Measurements from ENCODE around the gene EPG5.
"Not testable (repeated sequence)": the region's sequence is repeated elsewhere in the genome, so short reads cannot be mapped to it uniquely, and the experiment has no call there.

EPG5 gene

DNA sequence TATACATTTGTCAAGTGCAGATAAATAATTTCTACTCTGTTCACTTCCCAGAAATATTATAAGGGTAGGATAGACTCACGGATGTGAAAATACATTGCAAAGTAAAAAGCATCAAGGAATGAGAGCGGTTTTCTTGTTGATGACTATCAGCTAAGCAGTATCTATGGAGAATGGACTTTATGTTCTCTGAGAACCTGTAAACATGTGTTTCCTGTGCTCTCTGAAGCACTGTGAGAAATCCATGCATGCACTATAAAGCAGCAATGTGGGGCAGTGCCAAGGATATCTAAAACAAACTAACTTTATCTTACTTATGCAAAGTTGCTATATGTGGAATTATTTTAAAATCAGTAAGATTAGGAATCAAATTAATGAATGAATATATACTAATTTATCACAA is 146.1 kb downstream of the EPG5 start:
- DNase-seq (ENCODE audit: low read depth, low spot score), result no peak
- POLR2A ChIA-PET, result no interaction called here
- H3K4me3 ChIP-seq (ENCODE audit: low read depth, low read length), result no peak overlapping the region
- CTCF ChIA-PET, result interaction anchor here (0.9 to 1.0 kb wide), 2 partner anchors 19 to 99 kb away, joined by 3 read pairs; no protein-coding TSS in a partner anchor
- TF ChIP-seq, protein P1, sequence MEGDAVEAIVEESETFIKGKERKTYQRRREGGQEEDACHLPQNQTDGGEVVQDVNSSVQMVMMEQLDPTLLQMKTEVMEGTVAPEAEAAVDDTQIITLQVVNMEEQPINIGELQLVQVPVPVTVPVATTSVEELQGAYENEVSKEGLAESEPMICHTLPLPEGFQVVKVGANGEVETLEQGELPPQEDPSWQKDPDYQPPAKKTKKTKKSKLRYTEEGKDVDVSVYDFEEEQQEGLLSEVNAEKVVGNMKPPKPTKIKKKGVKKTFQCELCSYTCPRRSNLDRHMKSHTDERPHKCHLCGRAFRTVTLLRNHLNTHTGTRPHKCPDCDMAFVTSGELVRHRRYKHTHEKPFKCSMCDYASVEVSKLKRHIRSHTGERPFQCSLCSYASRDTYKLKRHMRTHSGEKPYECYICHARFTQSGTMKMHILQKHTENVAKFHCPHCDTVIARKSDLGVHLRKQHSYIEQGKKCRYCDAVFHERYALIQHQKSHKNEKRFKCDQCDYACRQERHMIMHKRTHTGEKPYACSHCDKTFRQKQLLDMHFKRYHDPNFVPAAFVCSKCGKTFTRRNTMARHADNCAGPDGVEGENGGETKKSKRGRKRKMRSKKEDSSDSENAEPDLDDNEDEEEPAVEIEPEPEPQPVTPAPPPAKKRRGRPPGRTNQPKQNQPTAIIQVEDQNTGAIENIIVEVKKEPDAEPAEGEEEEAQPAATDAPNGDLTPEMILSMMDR (IDR thresholded peaks at IDR 0.05; ENCODE audit: insufficient read depth, low read length, missing control alignments), result no peak

DNA sequence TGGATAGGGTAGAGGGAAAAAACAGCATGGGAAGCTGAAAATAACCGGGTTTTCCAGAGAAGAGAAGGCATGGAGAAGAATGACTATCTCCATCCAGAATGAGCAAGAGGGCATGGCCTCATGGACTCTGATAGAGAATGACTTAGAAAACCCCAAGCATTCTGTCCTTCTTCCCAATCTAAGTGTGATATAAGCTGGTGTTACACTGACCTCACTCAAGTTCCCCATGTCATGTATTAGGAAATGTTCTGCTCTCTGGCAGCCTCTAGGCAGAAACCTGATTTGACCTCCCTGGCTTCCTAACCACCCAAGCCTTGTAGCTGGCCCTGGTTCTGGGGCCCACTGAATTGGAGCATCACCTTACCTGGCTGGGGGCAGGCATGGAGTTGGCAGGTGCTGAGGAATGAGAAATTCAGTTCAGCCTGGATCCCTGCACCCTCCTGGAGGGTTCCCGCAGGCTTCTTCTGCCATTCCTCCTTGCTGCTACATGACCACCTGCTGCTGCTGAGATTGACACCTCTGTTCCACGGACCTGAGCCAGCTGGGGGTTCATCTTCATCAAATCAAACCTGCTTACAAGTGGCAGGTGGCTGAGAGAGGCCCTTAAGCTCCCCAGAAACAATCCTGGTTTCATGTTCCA is 146.9 kb downstream of the EPG5 start:
- H3K4me3 ChIP-seq (ENCODE audit: low read depth, low read length), result no peak overlapping the region
- TF ChIP-seq, protein P1 (IDR thresholded peaks at IDR 0.05; ENCODE audit: insufficient read depth, low read length, missing control alignments), result no peak
- ChIA-PET CTCF (interaction anchor here (1.4 kb wide), 1 partner anchor 20 kb away, joined by 4 read pairs; no protein-coding TSS in a partner anchor), POLR2A (no interaction called here)
- no peak for DNase-seq (ENCODE audit: low read depth, low spot score)

DNA sequence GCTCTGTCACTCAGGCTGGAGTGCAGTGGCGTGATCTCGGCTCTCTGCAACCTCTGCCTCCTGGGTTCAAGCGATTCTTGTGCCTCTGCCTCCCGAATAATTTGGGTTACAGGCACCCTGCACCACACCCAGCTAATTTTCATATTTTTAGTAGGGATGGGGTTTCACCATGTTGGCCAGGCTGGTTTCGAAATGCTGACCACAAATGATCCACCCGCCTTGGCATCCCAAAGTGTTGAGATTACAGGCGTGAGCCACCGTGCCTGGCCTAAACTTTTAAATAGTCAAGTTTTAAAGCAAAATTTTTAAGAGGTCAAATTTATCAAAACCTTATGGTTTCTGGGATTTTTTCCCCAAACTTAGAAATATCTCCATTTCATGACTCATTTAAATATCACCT is 148.4 kb downstream of the EPG5 start:
- CTCF ChIA-PET, result interaction anchor here (1.1 kb wide), 1 partner anchor 127 kb away, joined by 3 read pairs; no protein-coding TSS in a partner anchor
- DNase-seq (ENCODE audit: low read depth, low spot score); H3K4me3 ChIP-seq (ENCODE audit: low read depth, low read length); POLR2A ChIA-PET: not testable (repeated sequence)

DNA sequence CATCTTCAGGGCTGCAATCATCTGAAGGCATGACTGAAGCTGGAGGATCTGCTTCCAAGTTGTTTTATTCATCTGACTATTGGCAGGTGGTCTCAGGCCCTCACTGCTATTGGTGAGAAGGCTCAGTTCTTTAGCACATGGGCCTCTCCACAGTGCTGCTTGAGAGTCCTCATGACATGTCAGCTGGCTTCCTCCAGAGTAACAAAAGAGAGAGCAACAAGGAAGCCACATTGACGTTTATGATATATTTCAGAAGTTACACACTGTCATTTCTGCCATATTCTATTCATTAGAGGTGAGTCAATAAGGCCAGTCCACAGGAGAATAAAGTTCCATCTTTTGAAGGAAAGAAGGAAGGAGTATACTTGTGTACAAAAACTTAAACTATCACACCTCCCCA is 149.6 kb downstream of the EPG5 start:
- DNase-seq (ENCODE audit: low read depth, low spot score), result no peak
- TF ChIP-seq, protein P1 (IDR thresholded peaks at IDR 0.05; ENCODE audit: insufficient read depth, low read length, missing control alignments), result no peak
- ChIA-PET CTCF (interaction anchor here (1.1 kb wide), 1 partner anchor 62 kb away, joined by 3 read pairs; no protein-coding TSS in a partner anchor), POLR2A (no interaction called here)
- H3K4me3 ChIP-seq (ENCODE audit: low read depth, low read length), result no peak overlapping the region

DNA sequence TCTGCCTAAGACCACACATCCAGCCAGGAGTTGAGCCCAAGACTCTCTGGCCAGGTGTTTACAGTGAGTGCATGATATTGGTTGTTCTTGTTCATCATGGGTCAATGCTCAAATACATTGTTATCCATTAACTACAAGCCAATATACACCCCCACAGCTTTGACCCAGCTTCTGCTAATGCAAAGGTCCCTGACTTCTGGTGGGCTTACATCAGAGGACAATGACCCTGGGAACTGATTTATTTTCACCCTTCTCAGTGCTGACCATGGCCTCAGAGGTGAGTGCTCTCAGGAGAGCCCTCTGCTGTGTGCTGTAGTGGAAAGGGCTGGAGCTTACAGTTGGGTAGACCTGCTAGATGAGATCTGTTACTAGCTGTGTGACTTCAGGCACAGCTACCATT is 152.4 kb downstream of the EPG5 start:
- CTCF ChIA-PET; DNase-seq (ENCODE audit: low read depth, low spot score); POLR2A ChIA-PET; H3K4me3 ChIP-seq (ENCODE audit: low read depth, low read length): not testable (repeated sequence)

DNA sequence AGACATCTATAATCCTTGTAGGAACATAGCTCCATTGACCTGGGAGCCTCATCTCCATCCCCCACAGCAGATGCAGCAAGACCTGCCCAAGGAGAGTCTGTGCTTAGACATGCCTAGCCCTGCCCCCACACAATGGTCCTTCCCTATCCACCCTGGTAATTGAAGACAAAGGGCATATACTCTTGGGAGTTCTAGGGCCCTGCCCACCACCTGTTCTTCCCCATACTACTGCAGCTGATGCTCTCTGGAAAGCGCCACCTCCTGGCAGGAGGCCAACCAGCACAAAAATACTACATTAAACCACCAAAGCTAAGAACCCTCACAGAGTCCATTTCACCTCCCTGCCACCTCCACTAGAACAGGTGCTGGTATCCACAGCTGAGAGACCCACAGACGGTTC is 160.0 kb downstream of the EPG5 start:
- POLR2A ChIA-PET; DNase-seq (ENCODE audit: low read depth, low spot score); H3K4me3 ChIP-seq (ENCODE audit: low read depth, low read length): not testable (repeated sequence)
- CTCF ChIA-PET, result interaction anchor here (1.9 kb wide), 1 partner anchor 24 kb away, joined by 5 read pairs; no protein-coding TSS in a partner anchor

DNA sequence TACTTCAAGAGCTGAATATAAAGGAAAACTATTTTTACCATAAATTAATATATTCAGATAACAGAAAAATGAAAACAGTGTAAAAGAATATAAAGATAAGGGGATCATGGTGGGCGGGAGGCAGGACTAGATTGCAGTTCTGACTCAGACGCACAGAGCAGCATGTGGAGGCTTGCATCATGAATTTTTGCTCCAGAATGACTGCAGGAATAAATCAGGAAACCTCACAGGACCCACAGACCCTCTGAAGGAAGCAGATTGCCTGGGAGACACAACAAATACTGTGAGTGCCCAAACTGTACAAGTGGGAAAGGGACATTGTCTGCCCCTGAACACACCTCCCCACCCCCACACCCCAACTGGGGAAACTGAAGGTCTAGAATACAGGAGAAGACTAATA is 160.9 kb downstream of the EPG5 start:
- no peak overlapping the region for H3K4me3 ChIP-seq (ENCODE audit: low read depth, low read length)
- ChIA-PET POLR2A (no interaction called here), CTCF (interaction anchor here (1.2 to 1.9 kb wide), 3 partner anchors 25 to 35 kb away, joined by 3 to 5 read pairs (median 5); no protein-coding TSS in a partner anchor)
- no peak for DNase-seq (ENCODE audit: low read depth, low spot score)
- TF ChIP-seq, protein P1 (IDR thresholded peaks at IDR 0.05; ENCODE audit: insufficient read depth, low read length, missing control alignments), result no peak

DNA sequence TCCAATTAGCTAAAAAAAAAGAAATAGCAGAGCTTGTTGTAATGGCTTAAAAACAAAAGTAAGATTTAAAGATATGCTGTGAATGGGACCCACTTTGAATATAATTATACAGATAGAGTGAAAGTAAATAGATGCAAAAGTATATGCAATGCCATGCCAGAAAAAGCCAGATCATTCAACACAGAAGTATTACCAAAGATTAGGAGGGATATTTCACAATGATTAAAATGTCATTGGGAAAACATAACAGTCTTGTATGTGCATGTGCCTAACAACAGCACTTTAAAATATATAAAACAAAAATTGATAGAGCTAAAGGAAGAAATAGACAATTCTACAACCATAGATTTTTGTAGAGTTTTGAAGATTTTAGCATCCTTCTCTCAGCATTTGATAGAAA is 161.6 kb downstream of the EPG5 start:
- CTCF ChIA-PET, result interaction anchor here (1.2 to 1.9 kb wide), 3 partner anchors 26 to 34 kb away, joined by 3 to 5 read pairs (median 5); no protein-coding TSS in a partner anchor
- no peak for DNase-seq (ENCODE audit: low read depth, low spot score)

More for the DNA sequence above, 161.6 kb downstream of the EPG5 start:
- H3K4me3 ChIP-seq (ENCODE audit: low read depth, low read length), result no peak overlapping the region
- TF ChIP-seq, protein P1 (IDR thresholded peaks at IDR 0.05; ENCODE audit: insufficient read depth, low read length, missing control alignments), result no peak
- POLR2A ChIA-PET, result no interaction called here

Measured in AG04449 (cell line).